Ishikawa (cell line): ENCODE data around the gene DPYSL4.

ENCODE experiments used
- CEBPB ChIP-seq: IDR thresholded peaks from 2 replicates; pipeline ENCODE4 v1.6.1; 2012
- CREB1 ChIP-seq: IDR thresholded peaks from 2 replicates; pipeline ENCODE4 v1.6.1; 2012; ENCODE audit warnings: low read depth
- EGR1 ChIP-seq: IDR thresholded peaks from 2 replicates; pipeline ENCODE4 v1.6.1; 2012
- EP300 ChIP-seq: IDR thresholded peaks from 2 replicates; pipeline ENCODE4 v1.6.1; 2012; ENCODE audit warnings: borderline replicate concordance
- FOXM1 ChIP-seq: IDR thresholded peaks from 2 replicates; pipeline ENCODE4 v1.6.1; 2012; ENCODE audit warnings: low read depth, borderline replicate concordance
- NFIC ChIP-seq: IDR thresholded peaks from 2 replicates; pipeline ENCODE4 v1.6.1; 2012
- RAD21 ChIP-seq: IDR thresholded peaks from 2 replicates; pipeline ENCODE4 v1.6.1; 2012; ENCODE audit warnings: low read depth
- TAF1 ChIP-seq: IDR thresholded peaks from 2 replicates; pipeline ENCODE4 v1.6.1; 2012; ENCODE audit warnings: low read depth, mild to moderate bottlenecking
- TCF12 ChIP-seq: IDR thresholded peaks from 2 replicates; pipeline ENCODE4 v1.6.1; 2012; ENCODE audit warnings: low read depth
- TEAD4 ChIP-seq: IDR thresholded peaks from 2 replicates; pipeline ENCODE4 v1.6.1; 2012
- YY1 ChIP-seq: IDR thresholded peaks from 2 replicates; pipeline ENCODE4 v1.6.1; 2012; ENCODE audit warnings: low read depth
- ZBTB7A ChIP-seq: IDR thresholded peaks from 2 replicates; pipeline ENCODE4 v1.6.1; 2012; ENCODE audit warnings: low read depth
- TF ChIP-seq, protein P1 (sequence below): IDR thresholded peaks from 2 replicates; pipeline ENCODE4 v1.6.1; 2012
- TF ChIP-seq, protein P2 (sequence below): IDR thresholded peaks from 2 replicates; pipeline ENCODE4 v1.6.1; 2012; ENCODE audit warnings: low read depth, mild to moderate bottlenecking
- TF ChIP-seq, protein P3 (sequence below): IDR thresholded peaks from 2 replicates; pipeline ENCODE4 v1.6.1; 2012

DPYSL4 gene

DNA sequence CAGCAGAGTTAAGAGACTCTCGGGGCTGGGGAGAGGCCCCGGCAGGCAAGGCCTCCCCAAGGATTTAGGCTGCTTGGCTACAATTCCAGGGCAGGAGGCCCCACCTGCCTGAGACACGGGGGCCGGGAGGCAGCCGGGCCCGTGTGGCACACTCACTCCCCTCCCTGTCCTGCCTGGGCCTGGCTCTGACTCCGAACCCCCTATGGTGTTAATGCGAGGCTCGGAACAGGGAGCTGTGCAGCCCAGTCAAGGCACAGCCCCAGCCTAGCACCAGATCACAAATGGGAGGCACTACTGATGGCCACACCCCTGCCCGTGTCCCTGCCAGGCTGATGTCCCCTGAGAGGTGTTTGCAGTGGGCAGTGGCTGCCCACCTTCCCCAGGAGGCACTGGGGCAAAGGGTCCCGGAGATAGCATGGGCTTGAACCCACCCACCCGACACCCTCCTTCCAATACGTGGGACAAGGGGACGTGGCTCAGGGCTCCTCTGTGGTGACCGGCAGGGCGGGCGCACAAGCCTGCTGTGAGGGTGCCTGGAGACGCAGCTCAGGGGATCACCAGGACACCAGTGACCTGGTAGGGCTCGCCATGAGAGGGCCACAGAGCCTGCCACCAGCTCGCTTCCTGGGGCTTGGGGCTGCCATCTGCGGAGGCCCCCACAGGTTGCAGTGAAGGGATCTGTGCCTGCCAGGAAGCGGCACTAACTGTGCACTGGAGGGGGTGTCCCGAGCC, 37.0 kb downstream of the DPYSL4 start:
- TF ChIP-seq EGR1 (no peak), CEBPB (no peak), ZBTB7A (no peak), TCF12 (no peak), EP300 (no peak), NFIC (no peak), YY1 (no peak), TAF1 (no peak), RAD21 (no peak), CREB1 (no peak), FOXM1 (no peak)
- TF ChIP-seq, protein P1, sequence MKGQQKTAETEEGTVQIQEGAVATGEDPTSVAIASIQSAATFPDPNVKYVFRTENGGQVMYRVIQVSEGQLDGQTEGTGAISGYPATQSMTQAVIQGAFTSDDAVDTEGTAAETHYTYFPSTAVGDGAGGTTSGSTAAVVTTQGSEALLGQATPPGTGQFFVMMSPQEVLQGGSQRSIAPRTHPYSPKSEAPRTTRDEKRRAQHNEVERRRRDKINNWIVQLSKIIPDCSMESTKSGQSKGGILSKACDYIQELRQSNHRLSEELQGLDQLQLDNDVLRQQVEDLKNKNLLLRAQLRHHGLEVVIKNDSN = no peak
- TF ChIP-seq, protein P2, sequence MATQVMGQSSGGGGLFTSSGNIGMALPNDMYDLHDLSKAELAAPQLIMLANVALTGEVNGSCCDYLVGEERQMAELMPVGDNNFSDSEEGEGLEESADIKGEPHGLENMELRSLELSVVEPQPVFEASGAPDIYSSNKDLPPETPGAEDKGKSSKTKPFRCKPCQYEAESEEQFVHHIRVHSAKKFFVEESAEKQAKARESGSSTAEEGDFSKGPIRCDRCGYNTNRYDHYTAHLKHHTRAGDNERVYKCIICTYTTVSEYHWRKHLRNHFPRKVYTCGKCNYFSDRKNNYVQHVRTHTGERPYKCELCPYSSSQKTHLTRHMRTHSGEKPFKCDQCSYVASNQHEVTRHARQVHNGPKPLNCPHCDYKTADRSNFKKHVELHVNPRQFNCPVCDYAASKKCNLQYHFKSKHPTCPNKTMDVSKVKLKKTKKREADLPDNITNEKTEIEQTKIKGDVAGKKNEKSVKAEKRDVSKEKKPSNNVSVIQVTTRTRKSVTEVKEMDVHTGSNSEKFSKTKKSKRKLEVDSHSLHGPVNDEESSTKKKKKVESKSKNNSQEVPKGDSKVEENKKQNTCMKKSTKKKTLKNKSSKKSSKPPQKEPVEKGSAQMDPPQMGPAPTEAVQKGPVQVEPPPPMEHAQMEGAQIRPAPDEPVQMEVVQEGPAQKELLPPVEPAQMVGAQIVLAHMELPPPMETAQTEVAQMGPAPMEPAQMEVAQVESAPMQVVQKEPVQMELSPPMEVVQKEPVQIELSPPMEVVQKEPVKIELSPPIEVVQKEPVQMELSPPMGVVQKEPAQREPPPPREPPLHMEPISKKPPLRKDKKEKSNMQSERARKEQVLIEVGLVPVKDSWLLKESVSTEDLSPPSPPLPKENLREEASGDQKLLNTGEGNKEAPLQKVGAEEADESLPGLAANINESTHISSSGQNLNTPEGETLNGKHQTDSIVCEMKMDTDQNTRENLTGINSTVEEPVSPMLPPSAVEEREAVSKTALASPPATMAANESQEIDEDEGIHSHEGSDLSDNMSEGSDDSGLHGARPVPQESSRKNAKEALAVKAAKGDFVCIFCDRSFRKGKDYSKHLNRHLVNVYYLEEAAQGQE = no peak
- TF ChIP-seq, protein P3, sequence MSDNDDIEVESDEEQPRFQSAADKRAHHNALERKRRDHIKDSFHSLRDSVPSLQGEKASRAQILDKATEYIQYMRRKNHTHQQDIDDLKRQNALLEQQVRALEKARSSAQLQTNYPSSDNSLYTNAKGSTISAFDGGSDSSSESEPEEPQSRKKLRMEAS = no peak

DNA sequence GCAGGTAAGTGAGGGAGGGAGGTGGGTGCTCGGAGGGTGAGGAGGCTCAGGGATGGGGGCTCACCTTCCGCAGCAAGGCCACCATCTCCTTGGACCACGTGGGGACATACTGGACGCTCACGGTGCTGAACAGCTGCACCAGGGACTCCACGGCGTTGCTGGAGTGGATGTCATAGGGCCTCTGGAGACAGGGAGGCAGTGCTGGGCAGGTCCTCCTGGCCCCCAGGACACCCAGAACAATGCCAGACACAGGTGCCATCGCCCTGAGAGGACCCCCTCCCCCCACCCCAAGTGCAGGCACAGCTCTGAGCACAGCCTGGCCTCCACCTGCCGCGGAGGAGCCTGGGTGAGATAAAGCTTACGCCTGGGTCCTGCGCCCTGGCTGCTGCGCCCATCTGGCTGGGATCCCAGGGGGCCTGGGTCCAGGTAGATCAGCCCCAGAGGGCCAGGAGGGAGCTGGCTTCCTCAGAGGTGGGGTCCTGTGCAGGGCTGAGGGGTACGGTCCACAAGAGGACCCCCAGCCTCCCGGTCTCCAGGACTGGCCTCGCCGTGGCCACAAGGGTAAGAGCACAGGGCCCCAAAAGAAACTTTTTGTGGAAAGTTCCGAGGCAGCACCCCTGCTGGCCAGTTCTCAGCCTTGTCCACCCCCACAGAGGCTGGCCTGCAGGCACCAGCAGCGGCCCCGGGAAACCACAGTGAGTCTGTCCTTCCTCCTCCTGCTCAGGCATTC, 37.8 kb downstream of the DPYSL4 start:
- TF ChIP-seq TEAD4 (no peak), NFIC (no peak), TAF1 (no peak), RAD21 (no peak), TCF12 (no peak), EGR1 (no peak), CREB1 (no peak), FOXM1 (no peak), ZBTB7A (no peak), CEBPB (no peak), EP300 (no peak), YY1 (no peak)
- TF ChIP-seq, protein P2 = no peak
- TF ChIP-seq, protein P1 = no peak
- TF ChIP-seq, protein P3 = no peak

DNA sequence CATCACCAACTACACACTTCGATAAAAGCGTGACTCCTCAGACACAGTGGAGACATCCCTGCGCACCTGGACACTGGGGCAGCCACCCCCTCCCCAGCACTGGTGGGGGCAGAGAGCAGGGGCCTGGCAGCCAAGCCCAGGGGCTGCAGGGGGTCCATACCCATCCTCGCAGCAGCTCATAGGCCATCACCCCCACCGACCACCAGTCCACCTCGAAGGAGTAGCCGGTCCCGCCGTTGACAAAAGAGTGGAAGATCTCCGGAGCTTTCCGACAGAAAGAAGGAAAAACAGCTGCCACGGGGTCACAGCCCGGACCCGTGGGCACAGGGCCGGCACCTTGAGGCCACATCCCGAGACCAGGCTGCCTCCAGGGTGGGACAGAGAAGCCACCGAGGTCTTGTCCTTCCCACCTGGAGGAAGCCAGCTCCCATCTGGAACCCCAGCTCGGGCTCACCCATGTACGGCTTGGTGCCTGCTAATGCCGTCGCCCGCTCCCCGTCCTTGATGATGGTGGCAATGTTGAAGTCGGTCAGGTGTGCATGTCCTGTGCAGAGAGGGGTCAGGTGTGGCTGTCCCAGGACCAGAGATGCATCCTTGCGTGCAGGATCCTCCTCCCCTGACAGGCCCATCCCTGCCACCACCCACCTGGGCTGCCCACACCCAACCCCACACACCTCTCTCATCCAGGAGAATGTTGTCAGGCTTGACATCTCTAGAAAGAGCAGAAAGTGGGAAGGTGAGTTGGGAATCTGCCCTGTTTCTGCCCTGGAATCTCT, 38.5 kb downstream of the DPYSL4 start:
- TF ChIP-seq EGR1 = no peak
- no peak for TF ChIP-seq YY1
- TF ChIP-seq TEAD4 = no peak
- TF ChIP-seq, protein P1 = no peak
- TF ChIP-seq FOXM1 = no peak
- TF ChIP-seq CEBPB = no peak
- no peak for TF ChIP-seq NFIC
- TF ChIP-seq EP300 = no peak
- no peak for TF ChIP-seq TCF12

DNA sequence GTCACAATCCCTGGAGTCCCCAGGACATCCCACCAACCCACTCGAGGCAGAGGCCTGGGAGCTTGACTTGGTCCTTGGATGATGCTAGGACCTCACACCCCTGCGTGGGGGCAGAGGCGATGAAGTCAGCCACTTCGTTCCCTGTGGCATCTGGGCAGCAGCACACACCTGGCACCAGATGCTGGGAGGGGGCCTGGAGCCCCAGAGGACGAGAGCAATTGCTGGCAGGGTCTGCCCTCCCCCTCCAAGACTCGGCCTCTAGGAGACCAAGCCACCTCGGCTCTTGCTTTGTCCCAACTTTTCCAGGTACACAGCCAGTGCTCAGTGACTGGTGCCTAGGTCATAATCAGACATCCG, 39.1 kb downstream of the DPYSL4 start:
- TF ChIP-seq, protein P3 = no peak
- TF ChIP-seq RAD21 = no peak
- TF ChIP-seq CREB1 = no peak
- TF ChIP-seq EGR1 = no peak
- TF ChIP-seq YY1 = no peak
